Stimulated activated CD4-positive, alpha-beta T cell treated with anti-CD3 and anti-CD28 coated beads, Interleukin-1b, Interleukin-23, amount 100 ng/mL, for 4 hours (primary cell): Measurements from ENCODE around the gene ZNF714.
A peak's percentile ranks its signal among the peaks of the same experiment; 100 is the strongest.

ENCODE experiments used
- DNase-seq, 2 donors: peaks; one replicate each; pipeline ENCODE4 v3.0.0-alpha.2; 2020; ENCODE audit warnings: low read depth in 2 of 2

The ZNF714 gene

GRCh38 chr19:21082011-21082975 is at the start of gene ZNF714:
TSS of gene ZNF714 (plus strand) at chr19:21082203. CDS start at chr19:21098269, 16,066 bp downstream.
- DNase-seq, result peak; percentile 55 to 62

GRCh38 chr19:21045028-21045427 is 37.0 kb upstream of the ZNF714 start:
- DNase-seq, result no peak

DNA sequence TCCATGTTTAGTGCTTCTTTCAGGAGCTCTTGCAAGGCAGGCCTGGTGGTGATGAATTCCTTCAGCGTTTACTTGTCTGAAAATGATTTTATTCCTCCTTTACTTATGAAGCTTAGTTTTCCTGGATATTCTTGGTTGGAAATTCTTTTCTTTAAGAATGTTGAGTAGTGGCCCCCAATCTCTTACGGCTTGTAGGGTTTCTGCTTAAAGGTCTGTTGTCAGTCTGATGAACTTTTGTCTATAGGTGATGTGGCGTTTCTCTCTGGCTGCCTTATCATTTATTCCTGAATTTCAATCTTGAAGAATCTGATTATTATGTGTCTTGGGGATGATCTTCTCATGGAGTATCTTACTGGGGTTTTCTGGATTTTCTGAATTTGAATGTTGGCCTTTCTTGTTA is 35.5 kb upstream of the ZNF714 start:
- DNase-seq, result no peak

DNA sequence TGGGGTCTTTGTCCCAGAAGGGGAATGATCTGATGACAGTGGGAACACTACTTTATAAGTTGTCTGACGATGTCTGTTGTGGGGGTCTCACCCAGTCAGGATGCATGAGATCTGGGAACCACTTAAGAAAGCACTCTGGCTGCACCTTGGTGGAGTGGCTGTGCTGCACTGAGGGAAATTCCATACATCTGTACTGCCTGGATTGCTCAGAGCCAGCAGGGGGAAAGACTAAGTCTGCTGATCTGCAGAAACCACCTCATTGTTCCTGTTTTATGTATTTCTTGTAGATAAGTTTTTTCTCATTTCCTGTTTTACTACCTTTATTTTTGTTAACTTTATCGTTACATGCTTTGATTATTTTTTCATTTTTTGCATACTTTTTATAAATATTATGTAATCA is 34.3 kb upstream of the ZNF714 start:
- no peak for DNase-seq

DNA sequence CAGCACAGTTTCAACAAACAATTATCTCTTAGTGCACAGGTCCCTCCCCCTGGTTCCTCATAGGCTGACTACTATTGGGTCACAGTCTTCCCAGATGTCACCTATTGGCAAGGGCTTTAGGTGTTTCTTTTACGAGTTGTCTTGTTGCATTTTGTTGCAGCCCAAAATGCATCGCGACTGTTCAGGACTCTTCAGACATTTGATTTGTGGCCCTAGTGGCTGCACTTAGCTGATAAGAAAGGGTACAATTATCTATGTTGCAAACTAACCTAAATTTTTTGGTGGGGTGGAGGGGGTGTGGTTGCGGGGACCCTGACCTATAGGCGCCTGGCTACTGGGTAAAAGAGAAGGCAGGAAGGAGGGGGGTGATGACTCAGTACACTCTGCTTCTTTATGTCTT is 29.1 kb upstream of the ZNF714 start:
- no peak for DNase-seq

DNA sequence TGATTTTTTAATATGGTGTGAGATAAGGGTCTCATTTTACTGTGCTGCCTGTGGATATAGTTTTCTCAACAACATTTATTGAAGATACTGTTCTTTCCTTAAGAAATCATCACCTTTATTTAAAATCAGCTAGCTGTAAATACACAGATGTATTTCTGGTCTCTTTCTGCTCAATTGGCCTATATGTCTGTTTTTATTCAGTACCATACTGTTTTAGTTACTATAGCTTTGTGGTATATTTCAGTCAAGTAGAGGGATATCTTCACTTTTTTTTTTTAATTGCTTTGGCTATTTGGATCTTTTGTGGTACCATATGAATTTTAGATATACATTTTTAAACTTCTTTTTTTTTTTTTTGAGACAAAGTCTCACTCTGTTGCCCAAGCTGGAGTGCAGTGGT is 16.7 kb upstream of the ZNF714 start:
- DNase-seq, result no peak

GRCh38 chr19:21084343-21084742 is 2.3 kb downstream of the ZNF714 start:
- DNase-seq, result no peak

GRCh38 chr19:21087871-21088270 is 5.9 kb downstream of the ZNF714 start:
- no peak for DNase-seq

DNA sequence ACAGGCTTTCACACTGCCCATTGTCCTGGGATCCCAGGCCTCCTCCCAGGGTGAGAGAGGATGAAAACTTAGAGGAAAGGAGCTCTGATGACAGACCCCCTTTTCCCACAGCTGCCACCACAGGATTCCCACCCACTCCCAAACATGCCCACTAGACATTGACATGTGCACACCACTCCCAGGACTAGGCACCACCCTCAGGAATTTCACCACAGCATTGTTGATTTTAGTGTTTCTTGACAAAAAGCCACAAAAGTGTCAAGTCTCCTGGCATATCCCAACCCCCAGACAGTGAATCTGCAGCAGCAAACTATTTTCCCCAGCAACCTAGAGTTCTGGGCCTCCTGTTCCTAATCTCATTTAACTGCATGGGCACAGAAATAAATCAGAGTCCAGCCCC is 10.1 kb downstream of the ZNF714 start:
- no peak for DNase-seq

DNA sequence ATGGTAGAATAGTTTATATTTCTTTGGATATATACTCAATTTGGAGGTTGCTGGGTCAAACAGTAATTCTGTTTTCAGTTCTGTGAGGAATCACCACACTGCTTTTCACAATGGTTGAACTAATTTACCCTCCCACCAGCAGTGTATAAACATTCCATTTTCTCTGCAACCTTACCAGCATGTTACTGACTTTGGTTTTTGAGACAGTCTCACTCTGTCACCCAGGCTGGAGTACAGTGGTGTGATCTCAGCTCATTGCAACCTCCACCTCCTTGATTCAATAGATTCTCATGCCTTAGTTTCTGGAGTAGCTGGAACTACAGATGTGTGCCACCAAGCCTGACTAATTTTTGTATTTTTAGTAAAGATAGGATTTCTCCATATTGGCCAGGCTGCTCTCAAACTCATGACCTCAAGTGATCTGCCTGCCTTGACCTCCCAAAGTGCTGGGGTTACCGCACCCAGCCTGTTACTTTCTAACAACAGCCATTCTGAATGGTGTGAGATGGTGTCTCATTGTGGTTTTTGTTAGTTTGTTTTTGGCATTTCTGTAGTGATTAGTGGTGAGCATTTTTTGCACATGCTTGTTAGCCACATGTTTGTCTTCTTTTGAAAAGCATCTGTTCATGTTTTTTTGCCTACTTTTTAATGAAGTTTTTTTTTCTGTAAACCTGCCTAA is 12.5 kb downstream of the ZNF714 start:
- no peak for DNase-seq

GRCh38 chr19:21098291-21098690 is 16.3 kb downstream of the ZNF714 start:
- DNase-seq, result no peak

DNA sequence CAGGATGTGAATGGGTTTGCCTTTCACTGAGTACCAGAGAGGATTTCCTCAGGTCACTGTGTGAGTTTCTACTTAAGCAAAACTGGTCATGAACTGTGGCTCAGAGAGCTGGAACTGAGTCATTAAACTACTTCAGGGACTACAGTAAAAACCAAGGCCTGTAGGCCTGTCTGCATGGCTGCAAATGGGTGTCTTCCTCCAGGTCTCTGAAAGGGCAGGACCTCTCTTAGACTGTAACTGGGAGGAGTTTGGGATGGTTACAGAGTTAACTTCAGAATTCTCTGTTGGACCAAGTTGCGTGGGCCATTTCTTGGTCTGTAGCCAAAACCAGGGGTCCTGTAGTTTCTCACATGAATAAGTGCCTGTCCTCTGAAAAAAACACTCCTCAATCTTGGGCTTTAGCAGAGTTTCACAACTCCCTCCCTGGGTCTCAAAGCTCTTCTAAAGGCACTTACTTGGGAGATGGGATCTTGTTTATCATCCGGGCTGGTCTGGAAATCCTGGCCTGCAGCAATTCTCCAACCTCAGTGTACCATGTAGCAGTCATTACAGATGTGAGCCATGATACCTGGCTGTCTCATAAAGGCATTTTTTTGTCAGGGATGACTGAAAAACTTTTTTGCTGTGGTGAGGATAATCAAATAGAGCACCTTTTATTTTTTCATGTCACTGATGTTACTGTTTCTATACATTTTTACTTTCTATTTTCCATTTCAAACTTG is 19.7 kb downstream of the ZNF714 start:
- no peak for DNase-seq

- no peak for DNase-seq
Observed at GRCh38 chr19:21109116-21109515, 27.1 kb downstream of the ZNF714 start.

DNA sequence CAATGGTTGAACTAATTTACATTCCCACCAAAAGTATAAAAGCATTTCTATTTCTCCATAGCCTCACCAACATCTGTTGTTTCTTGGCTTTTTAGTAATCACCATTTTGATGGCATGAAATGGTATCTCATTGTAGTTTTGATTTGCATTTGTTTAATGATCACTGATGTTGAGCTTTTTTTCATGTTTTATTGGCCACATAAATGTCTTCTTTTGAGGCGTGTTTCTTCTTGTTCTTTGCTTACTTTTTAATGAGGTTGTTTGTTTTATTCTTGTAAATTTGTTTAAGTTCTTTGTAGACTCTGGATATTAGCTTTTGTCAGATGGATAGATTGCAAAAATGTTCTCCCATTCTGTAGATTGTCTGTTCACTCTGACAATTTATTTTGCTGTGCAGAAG is 28.2 kb downstream of the ZNF714 start:
- DNase-seq, result no peak

GRCh38 chr19:21115430-21115829 is 33.4 kb downstream of the ZNF714 start:
- no peak for DNase-seq

- no peak for DNase-seq
Observed at GRCh38 chr19:21117041-21117907, 35.3 kb downstream of the ZNF714 start.

GRCh38 chr19:21126078-21126477 is 44.1 kb downstream of the ZNF714 start:
- DNase-seq, result no peak

DNA sequence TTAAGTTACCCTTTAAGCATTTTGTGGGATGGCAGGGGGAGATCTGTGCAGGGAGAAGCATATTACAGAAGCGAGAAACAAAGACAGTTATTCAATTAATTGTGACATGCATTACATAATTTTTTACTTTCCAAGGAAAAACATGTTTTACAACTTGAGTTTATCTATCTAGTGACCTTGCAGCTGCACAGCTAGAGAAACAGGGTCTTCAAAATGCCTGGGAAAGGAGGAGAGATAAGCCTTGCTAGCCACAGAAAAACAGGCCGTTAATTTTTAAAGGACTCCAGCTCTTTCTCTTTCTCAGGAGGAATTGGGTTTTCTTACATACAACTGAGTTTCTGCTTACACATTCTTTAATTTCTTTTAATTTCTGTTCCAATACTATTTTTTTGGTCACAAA is 45.0 kb downstream of the ZNF714 start:
- DNase-seq, result no peak

- no peak for DNase-seq
Observed at GRCh38 chr19:21127898-21128297, 45.9 kb downstream of the ZNF714 start.

DNA sequence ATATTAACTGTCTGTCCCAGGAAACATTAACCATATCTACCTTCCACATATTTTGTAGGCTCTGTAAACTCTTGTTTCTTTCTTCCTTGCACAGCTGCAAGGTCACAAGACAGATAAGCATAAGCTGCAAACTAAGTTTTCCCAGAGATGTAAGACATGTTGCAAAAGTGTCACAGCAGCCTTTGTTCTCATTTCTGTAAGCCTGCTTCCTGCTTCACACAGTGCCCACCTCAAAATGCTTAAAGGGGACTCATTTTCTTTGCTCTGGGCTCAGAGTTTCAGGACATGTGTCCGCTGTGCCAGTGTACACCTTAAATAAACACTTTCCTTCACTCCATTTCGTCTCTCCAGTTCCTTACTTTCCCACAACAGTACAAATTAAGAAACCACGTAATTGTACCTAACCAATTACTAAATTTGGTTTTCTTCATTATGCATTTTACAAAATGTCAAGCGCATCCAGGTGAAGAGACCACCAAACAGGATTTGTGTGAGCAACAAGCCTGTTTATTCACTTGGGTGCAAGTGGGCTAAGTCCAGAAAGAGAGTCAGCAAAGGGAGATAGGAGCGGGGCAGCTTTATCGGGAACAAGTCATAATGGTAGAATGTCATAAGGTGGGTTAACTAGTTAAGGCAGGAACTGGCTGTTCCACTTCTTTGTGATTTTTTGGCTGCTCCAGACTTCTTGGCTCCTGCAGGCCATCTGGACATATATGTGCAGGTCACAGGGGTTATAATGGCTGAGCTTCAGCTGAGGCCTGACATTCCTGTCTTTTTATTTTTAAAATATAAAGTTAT is 47.1 kb downstream of the ZNF714 start:
- DNase-seq, result no peak
